GM11168 (cell line): ENCODE measurements around the gene ANAPC15.

ENCODE experiments used
- in situ Hi-C: fragments of 300-500 bp; cut with MboI; formaldehyde crosslinking; loops from one replicate; pipeline ENCODE4 v1.12.0; 2022; ENCODE audit warnings: low sequenced_read_pairs; ENCODE audit not compliant: unreplicated experiment

Gene ANAPC15

DNA sequence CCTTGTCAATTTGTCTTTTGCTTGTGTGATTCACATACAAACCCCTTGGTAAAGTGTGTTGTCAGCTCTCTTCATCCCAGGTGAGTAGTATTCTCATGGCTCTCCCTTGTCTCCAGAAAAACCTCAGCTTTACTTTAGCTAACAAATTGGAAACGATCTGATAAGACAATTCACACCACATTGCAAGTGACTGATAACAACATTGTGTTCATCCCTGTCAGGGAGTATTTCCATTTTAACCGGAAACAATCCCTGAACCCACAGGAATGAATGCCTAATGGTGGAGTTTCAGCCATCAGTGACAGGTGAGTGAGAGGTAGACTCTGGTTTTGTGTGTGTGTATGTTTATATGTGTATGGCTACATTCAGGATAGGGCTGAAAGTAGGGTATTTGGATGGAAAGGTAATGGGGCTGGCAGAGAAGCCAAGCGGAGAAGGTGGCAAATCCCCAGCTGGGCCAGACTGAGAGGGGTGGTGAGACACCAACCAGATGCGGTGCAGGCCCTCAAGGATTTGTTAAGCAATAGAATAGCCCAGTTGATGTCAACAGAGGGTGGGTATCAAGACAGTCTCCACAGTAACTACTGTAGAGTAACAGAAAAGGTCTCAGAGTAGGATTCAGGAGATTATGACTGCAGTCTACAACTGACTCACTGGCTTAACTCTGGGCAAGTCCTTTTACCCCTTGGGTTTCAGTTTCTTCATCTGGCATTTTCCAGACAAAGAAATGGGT lies 24.3 kb downstream of the ANAPC15 start:
- in situ Hi-C loops, result no loop called here

DNA sequence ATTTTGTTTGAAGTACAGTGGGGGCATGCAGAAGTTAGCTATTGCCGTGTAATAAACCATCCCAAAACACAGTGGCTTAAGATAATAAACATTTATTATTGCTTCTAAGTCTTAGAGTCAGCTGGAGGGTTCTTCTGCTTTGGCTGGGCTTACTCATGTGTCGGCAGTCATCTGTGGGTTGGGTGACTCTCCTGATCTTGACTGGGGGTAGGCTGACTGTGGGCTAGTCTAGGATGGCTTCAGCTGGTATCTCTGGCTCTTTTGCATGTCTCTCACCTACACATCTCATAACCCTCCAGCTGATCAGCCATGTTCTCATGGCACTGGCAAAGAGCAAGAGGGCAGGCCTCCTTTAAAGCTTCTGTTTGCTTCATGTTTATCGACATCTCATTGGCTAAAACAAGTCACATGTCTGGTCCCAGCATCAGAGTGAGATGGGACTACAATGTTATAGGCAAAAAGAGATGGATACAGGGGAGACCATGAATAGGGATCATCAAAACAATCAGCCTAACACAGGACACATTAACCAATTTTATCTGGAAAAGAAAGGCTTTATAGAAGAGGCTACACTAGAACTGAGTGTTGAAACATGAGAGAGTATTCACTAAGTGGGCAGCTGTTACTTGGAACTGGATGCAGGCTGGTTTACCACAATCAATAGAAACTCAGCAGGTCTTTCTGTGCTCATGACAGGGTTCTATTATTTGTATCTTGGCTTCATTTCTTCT lies 26.7 kb downstream of the ANAPC15 start:
- in situ Hi-C loops, result no loop called here

DNA sequence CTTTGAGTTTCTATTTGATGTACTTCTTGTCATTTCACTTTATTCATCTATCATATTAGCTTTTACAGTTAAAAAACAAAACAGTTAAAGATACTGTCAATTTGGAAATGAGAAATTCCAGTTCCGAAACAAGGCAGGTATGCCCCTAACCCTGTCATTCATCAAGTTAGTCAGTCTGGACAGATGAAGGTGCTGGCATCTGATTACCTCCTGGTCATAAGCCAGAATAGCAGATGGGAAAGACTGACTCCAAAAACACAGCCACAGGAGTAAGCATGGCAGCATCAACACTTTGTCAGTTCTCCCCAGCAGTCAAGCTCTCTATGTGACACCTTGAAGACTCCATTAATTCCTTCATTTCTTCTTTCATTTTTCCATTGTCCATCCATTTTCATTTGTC lies 27.5 kb downstream of the ANAPC15 start:
- in situ Hi-C loops, result no loop called here

DNA sequence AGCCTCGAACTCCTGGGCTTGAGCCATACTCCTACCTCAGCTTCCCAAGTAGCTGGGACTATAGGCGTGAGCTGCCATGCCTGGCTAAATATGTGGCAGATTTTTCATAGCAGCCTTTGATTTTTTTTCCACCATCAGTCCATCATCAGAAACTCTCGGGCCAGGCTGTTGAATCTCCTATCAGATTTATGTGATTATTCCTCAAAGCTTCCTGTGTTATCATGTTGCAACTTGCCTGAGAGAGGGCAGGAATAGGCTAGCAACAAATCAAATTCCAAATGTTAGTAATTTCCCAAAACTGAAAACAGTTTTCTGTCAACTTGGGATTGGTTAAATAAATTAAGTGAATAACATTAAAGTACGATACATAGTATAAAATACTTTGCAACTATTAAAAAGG lies 28.4 kb downstream of the ANAPC15 start:
- in situ Hi-C loops, result no loop called here

DNA sequence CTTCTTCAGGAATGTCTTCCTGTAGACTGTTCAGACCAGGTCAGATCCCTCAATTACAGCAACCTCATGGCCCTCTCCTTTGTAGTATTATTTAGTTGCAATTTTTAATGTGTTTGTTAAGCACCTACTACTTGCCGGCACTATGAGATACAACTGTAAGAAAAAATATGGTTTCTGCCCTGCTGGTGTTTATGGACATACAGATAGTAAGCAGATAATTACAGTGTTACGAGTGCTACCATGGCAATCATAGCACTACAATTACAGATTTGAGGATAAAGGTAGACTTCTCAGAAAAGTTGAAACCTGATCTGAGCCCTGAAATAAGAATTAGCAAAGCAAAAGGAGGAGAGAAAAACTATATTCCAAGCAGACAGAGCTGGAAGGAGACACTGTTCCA lies 29.1 kb downstream of the ANAPC15 start:
- in situ Hi-C loops, result no loop called here

DNA sequence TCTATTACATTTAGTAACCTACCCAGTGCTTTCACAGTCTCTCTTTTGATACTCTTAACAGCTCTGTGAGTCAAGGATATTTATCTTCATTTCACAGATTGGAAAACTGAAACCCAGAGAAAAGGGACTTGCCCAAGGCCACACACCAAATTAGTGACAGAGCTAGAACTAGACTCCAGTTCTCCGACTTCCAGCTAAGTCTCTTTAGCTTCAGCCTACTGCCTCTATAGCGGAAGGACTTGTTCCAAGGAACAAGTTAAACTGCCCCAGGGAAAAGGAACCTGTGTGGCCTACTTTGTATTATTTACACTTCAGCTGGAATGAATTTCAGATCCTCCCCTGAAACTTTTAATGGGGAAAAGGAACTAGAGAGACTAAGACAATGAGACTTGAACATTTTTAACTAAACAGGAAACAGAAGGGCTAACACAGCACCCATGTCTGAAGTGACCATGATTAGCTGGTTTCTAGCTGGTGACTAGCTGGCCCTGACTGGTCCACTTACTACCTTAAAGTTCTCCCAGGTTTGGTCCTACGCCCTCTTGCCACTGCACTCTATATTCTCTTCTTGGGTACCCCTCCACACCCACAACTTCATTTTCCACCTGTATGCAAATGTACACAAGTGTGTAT lies 30.6 kb downstream of the ANAPC15 start:
- in situ Hi-C loops, result no loop called here

DNA sequence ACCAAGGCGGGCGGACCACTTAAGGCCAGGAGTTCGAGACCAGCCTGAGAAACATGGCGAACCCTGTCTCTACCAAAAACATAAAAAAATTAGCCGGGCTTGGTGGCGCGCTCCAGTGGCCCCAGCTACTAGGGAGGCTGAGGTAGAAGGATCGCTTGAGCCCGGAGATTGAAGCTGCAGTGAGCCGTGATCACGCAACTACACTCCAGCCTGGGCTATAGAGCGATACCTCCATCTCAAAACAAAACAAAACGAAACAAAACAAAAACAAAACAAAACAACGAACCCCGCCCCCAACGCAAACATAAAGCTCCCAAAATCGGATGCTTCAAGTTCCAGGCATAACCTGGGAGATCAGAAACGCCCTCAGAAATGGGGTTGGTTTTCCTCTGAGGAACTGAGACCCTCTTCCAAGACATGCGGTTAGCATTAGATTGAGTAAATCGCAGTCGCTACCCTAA lies 31.3 kb downstream of the ANAPC15 start:
- in situ Hi-C loops, result no loop called here

DNA sequence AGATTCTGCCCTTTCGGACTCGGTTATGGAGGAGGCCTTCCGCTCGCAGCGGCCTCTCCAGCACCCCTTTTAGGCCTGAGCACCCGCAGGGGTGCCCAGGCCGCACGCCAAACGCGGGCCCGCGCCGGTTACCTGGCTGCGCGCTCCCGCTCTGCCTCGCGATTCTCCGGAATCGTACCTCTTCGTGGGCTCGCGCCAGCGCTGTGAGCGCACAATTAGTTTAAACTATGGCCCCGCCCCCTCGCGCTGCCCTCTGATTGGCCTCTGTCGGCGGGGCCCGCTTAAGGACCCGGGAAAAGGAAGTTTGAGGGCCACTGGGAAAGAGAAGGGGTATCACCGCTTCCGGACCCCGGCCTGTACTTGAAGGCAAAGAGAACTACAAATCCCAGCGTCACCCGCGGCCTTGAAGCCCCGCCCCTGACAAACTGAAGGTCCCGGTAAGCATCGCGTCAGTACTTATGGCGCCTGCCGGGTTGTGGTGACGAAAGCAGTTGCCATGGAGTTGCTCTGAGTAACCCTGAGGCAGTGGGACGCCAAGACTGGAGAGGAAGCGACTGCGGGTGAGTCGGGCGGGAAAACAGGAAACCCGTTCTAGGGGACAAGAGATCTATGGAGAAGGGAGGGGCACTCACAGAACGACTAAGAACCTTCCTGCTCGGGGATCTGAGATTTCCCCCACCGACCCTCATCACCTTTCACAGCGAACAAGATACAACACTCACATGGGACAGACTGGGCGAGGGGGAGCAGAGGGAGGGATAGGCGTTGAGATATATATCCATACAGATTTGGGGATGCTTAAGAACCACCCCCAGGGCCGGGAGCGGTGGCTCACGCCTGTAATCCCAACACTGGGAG lies 31.9 kb downstream of the ANAPC15 start, which contains the start of the genes LRRC51 and NUMA1:
Gene LRRC51, plus strand, starts transcription at position 525 of the 858 bp plus-strand sequence. CDS start 8,234 bp downstream, outside the sequence.
Gene NUMA1, minus strand, starts transcription at position 217 of the 858 bp plus-strand sequence. CDS start 44,599 bp downstream, outside the sequence.
- in situ Hi-C loops, result no loop called here

DNA sequence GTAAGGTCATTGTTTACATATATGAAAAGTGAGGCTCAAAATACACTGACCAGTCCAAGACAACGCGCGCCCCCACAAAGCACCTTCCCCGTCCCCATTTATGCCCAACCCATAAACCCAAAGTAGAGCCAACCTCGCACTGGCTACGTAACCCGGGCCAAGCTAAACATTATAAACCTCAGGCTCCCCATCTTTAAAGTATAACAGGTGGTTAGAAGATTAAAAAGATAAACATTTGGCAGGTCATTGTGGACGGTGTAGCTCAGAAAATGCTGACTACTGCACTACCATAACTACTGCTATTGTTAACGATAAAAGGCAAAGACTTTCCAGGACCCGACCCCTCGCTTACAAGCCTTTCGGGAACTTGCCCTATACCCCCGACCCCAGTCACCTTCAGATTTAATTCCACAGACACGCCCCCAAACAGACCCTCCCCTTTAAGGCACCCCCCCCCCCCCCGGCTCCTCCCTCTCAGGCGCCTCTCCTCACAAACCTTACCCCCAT lies 32.6 kb downstream of the ANAPC15 start:
- in situ Hi-C loops, result no loop called here

DNA sequence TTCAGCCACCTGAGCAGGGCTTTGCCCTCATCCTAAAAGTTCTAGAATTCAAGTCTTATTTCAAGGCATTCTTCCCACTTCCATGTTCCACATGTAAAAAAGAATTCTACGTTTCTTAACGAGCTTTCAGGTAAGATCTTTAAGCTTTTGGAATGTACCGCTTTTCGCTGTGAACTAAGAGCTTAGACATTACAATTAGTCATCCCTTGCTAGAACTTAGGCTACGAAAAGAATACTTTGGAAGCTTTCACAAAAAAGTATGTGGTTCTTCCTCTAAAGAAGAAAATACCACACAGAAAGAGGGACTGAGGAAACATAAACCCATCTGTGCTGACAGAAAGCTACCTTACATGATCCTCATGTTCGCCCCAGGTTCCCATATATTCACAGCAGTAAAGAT lies 34.0 kb downstream of the ANAPC15 start:
- in situ Hi-C loops, result no loop called here

DNA sequence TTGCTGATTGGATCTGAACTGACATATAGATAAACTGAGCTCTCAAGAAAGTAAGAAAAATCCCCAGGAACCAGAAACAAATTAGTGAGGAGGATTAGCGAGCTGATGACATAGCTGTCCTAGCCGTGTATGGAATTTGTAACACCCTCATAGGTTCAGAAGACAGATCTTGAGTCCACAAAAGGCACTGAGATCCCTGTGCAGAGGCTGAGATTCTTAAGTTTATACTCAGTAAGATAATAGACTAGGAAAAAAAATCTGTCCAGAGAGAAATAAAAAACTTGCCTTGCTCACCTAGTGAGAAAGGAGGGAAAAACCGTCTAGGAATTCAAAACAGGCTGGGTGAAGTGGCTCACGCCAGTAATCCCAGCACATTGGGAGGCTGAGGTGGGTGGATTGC lies 36.7 kb downstream of the ANAPC15 start:
- in situ Hi-C loops, result no loop called here

DNA sequence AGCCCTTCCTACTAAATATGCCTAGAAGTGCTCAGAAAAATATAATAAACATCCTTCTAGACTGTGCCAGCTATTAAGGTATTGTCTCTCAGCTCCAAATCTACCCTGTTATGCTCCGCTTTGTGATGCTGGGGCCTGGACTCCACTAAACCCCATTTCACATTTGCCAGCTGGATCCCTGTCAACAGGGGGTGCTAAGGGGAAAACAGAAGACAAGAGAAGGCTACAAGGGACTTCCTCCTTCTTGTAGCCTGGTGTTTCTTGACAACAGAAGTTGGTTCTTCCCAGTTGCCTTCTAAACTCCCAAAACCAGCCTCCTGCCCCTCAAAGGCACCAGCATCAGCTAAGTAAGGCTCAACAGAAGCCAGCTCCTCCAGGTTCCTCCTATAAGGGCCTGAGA lies 37.4 kb downstream of the ANAPC15 start:
- in situ Hi-C loops, result no loop called here

DNA sequence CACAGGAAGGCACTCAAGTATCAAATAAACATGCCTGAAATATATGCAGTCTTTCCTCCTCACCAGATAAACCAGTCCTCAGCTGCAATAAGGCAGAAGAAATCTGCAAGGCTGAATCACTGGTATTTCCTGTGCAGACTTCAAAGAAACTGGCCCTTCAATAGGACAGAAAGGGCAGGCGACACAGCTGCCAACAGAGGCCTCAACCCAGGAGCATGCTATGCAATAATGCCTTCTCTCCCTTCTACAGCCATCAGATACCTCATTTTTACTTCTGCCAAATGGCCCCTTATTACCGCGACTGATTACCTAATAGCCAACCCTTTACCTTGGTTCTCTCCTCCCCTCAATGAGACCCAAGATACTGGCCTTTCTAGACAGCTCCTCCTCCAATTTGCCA lies 40.1 kb downstream of the ANAPC15 start:
- in situ Hi-C loops, result no loop called here

DNA sequence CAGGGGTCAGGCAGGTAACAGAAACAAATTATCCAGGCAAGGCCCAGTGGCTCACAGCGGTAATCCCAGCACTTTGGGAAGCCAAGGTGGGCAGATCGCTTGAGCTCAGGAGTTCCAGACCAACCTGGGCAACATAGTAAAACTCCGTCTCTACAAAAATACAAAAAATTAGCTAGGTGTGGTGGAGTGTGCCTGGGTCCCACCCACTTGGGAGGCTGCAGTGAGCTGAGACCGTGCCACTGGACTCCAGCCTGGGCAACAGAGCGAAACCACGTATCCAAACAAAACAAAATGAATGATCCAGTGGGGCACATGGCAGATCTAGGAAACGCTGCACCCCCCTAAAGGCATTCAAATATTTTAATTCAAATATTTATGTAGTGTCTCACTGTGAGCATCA lies 42.0 kb downstream of the ANAPC15 start:
- in situ Hi-C loops, result no loop called here

DNA sequence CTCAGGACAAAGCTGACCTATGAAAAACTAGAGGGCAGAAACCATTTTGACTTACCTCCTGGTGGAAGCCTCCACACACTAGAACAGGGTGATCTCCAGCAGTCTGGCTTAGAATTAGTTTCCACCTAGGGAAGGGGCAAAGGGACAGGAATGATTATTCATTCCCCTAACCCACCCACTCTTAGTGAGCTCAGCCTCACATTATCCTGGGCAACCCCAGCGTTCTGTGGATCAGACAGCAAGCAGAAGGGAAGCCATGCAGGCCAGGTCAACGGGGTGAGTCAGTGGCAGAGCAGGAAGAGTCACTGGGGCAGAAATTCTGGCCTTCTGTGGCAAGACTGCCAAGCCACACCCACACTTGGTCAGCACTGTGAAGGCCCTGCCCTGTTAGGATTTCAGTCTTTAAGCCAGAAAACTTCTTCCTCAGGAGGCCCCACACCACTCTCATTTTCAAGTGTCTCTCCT lies 42.7 kb downstream of the ANAPC15 start:
- in situ Hi-C loops, result no loop called here

DNA sequence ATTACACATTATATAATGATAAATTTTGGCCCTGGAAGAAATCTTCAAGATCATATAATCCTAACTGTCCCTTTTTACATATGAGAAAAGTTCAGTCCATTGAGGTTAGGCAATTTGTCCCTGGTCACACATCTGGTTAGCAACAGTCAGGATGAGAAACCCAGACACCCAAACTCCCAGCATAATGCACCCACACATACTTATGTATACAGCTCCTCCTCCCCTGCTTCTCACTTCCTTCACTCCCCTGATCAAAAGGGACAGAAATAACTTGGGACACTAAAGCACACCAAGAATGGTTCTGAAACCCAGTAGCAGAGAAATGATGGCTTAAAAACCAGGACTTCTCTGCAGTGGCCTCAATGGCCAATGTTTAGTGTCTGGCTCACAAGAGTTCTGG lies 43.3 kb downstream of the ANAPC15 start:
- in situ Hi-C loops, result no loop called here

DNA sequence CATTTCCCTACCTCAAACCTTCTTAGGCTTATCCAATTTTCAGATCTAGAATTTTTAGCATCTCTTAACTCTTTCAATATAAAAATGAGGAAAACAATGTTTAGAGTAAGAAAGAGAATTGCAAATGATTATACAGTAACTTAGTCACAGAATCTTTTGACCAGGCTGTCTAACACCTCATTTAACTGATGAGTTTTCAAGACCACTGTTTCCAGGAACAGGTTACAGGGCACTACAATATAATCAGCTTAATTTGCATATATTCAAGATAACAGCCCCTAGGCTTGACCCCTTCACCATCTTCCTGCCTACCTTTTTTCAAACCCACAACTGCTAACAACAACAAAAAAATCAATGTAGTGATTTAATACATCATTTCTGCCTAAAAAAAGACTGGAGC lies 44.8 kb downstream of the ANAPC15 start:
- in situ Hi-C loops, result no loop called here

DNA sequence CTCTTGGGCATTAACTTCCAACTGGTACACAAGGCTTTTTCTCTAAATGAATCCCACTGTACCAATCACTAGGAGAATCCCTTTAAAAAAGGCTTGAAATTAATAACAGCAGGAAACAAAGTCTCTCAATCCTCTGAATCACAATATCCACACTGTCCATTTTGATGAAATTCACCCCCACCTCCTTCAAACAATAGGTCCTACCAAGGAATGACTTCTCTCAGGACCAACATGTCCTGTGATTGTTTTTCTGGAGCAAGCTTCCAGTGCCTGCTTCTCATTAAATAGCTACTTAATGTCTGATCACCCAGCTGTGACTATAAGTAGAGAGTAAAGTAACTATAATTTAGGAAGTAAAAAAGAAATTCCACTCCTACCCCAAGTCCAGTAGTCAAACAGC lies 45.2 kb downstream of the ANAPC15 start:
- in situ Hi-C loops, result no loop called here

DNA sequence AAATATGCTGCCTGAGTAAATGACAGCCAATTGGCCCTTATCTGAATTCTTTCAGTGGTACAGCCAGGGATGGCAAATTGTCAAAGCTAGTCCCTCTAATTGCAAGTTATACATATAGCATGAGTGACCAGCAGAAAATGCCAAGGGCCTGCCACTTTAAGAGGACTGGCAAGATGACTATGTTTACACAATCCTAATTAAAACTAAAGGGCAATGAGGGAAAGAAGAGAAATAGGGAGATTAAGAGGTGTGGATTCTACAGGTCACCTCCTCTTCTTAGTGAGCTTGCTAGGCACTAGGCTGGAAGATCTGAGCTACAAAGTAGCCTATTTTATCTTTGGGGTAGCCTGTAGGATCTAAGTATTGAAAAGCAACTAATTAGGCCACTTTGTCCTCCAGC lies 45.6 kb downstream of the ANAPC15 start:
- in situ Hi-C loops, result no loop called here
